Measurements from ENCODE around the gene ASTL. TPM values are rescaled to one million over a fixed set of nuclear protein-coding genes. Genes with fewer than 3 reads are reported as not detected.

The ASTL gene
- total RNA-seq = not detected in 2 replicates

DNA sequence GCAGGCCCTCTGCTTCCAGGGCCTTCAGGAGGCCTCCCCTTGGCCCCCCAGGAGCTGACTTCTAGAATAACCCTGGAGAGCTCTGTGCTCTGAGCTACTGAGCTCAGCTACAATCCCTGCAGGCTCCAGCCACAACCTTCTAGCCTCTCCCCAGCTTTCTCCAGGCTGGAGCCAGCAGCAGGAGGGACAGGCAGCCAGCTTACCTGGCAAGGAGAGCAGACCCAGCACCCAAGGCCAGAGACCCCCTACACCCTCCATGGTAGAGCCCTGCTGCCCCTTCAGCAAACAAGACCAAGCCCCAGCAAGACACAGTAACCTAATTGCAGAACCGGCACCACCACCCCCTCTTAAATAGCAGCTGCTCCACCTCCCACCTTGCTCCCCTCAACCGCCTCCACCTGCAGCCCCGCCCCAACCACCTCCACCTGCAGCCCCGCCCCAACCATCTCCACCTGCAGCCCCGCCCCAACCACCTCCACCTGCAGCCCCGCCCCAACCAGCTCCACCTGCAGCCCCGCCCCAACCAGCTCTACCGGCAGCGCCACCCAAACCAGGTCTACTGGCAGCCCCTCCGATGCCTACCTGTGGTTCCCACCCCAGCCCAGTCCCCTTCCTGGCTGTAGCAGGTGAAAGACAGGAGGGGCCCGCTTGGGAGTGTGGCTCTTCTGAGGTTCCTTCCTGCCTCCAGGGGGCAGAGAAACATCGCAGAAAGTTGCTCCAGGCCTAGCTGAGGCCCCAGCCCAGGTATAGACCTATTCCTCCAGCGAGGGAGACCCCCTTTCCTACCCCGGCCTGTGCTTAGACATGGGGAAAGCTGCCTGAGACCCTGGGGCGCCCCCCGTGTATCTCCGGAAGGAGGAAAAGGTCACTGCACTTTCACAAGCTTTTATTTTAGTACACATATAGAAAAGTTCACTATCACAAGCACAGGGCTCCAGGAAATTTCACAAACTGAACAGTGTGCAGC, at the start of gene ASTL:
ASTL (minus strand) TSS at position 324 of the 967 bp plus-strand sequence; CDS start at position 258, 66 bp downstream.

DNA sequence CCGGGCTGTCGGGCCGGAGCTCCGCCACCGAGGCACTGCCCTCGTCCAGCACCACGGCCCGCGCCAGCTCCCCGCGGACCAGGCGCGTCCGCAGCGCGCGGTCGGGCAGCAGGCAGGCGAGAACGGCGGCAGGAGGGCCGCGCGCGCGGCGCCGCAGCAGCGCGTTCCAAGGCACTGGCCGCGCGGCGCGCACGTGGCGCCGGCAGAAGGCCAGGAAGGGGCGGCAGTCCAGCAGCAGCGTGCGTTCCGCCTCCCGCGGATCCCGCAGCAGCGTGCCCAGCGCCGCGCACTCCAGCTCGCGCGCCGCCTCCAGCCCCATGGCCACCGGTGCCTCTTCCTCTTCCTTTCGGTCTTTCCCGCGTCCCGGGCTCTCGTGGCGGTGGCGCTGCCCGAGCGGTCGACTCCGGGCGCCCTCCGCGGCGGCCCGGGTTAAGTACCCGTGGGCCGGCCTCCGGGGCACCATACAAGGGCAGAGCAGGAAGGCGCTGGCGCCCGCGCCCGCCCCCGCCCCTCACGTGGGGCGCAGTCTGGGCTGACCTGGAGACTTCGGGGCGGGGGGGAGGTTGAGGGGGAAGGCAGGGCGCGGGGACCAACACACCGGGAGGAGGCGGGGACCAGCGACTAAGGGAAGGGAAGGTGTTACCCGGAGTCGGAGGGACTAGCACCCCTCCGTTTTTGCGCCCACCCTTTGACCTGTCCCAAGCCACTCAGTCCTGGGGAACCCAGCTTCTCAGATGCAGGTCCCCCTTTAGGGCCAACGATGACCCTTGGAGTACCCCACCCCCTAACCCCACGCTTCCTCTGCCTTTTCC, 6.9 kb upstream of the ASTL start, which contains the start of gene DUSP2:
DUSP2 (minus strand) TSS at position 405 of the 812 bp plus-strand sequence; CDS start at position 319, 86 bp downstream.

DNA sequence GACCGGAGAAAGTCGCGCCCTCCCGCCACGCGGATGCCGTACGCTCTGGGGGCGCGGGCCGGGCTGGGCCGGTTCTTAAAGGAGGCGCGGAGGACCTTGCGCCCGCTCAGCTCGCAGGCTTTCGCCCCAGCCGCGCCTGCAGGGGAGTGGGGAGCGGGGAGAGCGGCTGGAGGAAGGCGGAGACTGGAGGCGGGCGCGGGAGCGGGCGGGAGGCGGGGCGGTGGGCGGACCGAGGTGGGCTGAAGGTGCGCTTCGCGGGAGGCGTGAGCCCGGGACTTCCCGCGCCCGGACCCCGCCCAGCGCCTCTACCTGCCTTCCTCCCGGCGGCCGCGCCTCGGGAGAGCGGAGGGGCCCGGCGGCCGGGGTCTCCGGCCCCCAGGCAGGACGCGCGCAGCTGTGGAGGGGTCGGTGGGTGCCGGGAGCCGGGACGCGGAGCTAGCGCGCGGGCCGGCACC, 21.9 kb downstream of the ASTL start, which contains the start of gene ADRA2B:
ADRA2B (minus strand) TSS at position 148 of the 455 bp plus-strand sequence. CDS start 422 bp downstream, outside the sequence.

Other genes with a start within 250 kb of the ASTL start
- 8.3 and 9.6 TPM in 2 replicates for gene ANKRD36C, start 146.7 kb downstream of the ASTL start, total RNA-seq
- 2.4 and 2.5 TPM in 2 replicates for gene GPAT2, start 103.6 kb downstream of the ASTL start, total RNA-seq
- not detected in 2 replicates for gene ADRA2B, start 21.9 kb downstream of the ASTL start, total RNA-seq
- 1.0 and 1.2 TPM in 2 replicates for gene DUSP2, start 6.9 kb upstream of the ASTL start, total RNA-seq
- 78.0 and 89.3 TPM in 2 replicates for gene STARD7, start 70.3 kb upstream of the ASTL start, total RNA-seq
- 19.6 and 21.9 TPM in 2 replicates for gene TMEM127, start 127.5 kb upstream of the ASTL start, total RNA-seq
- 106 and 116 TPM in 2 replicates for gene CIAO1, start 127.7 kb upstream of the ASTL start, total RNA-seq
- 60.5 and 65.0 TPM in 2 replicates for gene SNRNP200, start 167.0 kb upstream of the ASTL start, total RNA-seq
- gene ITPRIPL1, start 186.8 kb upstream of the ASTL start, total RNA-seq = 3.7 and 4.2 TPM in 2 replicates
- gene NCAPH, start 197.3 kb upstream of the ASTL start, total RNA-seq = 41.9 and 42.2 TPM in 2 replicates